HFFc6 (cell line): ENCODE results near the gene SNAPIN. TPM values are rescaled to one million over a fixed set of nuclear protein-coding genes. Genes with fewer than 3 reads are reported as not detected.

Experiments used
- DNase-seq: peaks from one replicate; pipeline ENCODE4 v3.0.0-alpha.2; 2018
- H3K27ac Mint-ChIP-seq: 2 replicates; pipeline ENCODE4 v1.8.0; 2020; ENCODE audit warnings: mild to moderate bottlenecking, mixed read lengths
- H3K27me3 Mint-ChIP-seq: 2 replicates; pipeline ENCODE4 v1.8.0; 2021; ENCODE audit warnings: mild to moderate bottlenecking, moderate library complexity, mixed read lengths; ENCODE audit not compliant: insufficient read depth
- H3K36me3 Mint-ChIP-seq: 2 replicates; pipeline ENCODE4 v1.8.0; 2021; ENCODE audit warnings: low read depth, mixed read lengths
- H3K4me1 Mint-ChIP-seq: 2 replicates; pipeline ENCODE4 v1.8.0; 2020; ENCODE audit warnings: low read depth, mixed read lengths
- H3K4me3 Mint-ChIP-seq: 2 replicates; pipeline ENCODE4 v1.8.0; 2020; ENCODE audit warnings: mild to moderate bottlenecking, moderate library complexity, mixed read lengths
- H3K9me3 Mint-ChIP-seq: 2 replicates; pipeline ENCODE4 v1.8.0; 2020; ENCODE audit warnings: mild to moderate bottlenecking, mixed read lengths
- total RNA-seq, 6 experiments: library from RNA; stranded (reverse); fragmentation: NEBNext Ultra II Directional; extraction: Animal tissue kit (Norgen Biotek cat#: 25700); gene quantifications; 2 replicates in 1 of 6; 3 replicates in 5 of 6; pipeline ENCODE4 v1.2.3, GENCODE V29; 2021
- TF ChIP-seq, protein P1 (sequence below): fragments of 200-600 bp; sonication (generic); IDR thresholded peaks from 2 replicates; pipeline ENCODE4 v1.5.0; 2021; ENCODE audit warnings: antibody characterized with exemption, mild to moderate bottlenecking

SNAPIN gene
- total RNA-seq, 6 experiments from 2014 or later: 40.7 to 46.7 (median 42.4) TPM

DNA sequence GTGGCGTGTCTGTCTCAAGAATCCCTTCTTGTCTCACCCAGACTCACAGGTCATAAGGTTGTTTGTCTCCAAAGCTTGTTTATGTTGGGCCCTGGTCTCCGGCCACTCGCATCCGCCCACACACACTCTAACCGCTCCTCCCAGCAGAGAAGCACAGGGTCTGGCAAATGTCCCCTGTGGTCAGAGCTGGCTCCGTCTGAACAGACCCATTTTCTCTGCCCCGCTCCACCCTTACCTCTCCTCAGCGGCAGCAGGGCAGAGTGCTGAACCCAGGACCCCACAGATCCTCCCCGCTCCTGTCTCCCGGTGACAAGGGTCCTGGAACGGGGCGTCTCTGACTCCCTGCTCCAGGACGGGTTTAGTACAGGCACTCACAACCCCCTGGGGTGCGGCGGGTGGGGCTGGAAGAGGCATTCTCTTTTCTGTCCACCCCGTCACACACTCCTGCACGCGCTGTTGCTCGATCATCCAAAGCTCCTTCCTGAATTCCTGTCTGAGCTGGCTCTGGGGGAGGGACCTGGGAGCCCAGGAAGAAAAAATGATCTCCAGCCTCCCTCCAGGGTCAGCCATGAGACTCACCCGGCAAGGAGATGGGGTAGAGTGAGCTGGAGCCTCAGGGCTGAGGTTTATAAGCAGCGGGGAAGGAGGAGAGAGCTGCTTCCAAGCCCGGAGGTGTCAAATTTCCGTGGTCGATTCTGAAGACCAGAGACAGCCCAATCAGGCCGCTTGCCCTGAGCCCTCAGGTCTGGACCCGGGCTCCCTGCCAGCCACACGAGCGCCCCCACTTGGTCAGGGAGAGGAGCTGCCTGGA lies 31.4 kb upstream of the SNAPIN start, which contains the start of gene S100A13:
S100A13 (minus strand) TSS at position 602 of the 811 bp plus-strand sequence. CDS start 1,033 bp downstream, outside the sequence.
- Mint-ChIP-seq H3K27me3 (peaks cover 6% of the 10 kb centered on the region), H3K27ac (peak within 1 kb of the TSS; percentile 100), H3K9me3 (no peaks in the 10 kb centered on the region), H3K4me3 (peak within 1 kb of the TSS; percentile 97), H3K36me3 (peaks cover 38% of the 10 kb centered on the region), H3K4me1 (peaks cover 67% of the 10 kb centered on the region)
- peak; percentile 97 for DNase-seq
- TF ChIP-seq, protein P1, sequence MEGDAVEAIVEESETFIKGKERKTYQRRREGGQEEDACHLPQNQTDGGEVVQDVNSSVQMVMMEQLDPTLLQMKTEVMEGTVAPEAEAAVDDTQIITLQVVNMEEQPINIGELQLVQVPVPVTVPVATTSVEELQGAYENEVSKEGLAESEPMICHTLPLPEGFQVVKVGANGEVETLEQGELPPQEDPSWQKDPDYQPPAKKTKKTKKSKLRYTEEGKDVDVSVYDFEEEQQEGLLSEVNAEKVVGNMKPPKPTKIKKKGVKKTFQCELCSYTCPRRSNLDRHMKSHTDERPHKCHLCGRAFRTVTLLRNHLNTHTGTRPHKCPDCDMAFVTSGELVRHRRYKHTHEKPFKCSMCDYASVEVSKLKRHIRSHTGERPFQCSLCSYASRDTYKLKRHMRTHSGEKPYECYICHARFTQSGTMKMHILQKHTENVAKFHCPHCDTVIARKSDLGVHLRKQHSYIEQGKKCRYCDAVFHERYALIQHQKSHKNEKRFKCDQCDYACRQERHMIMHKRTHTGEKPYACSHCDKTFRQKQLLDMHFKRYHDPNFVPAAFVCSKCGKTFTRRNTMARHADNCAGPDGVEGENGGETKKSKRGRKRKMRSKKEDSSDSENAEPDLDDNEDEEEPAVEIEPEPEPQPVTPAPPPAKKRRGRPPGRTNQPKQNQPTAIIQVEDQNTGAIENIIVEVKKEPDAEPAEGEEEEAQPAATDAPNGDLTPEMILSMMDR: peak; percentile 84

DNA sequence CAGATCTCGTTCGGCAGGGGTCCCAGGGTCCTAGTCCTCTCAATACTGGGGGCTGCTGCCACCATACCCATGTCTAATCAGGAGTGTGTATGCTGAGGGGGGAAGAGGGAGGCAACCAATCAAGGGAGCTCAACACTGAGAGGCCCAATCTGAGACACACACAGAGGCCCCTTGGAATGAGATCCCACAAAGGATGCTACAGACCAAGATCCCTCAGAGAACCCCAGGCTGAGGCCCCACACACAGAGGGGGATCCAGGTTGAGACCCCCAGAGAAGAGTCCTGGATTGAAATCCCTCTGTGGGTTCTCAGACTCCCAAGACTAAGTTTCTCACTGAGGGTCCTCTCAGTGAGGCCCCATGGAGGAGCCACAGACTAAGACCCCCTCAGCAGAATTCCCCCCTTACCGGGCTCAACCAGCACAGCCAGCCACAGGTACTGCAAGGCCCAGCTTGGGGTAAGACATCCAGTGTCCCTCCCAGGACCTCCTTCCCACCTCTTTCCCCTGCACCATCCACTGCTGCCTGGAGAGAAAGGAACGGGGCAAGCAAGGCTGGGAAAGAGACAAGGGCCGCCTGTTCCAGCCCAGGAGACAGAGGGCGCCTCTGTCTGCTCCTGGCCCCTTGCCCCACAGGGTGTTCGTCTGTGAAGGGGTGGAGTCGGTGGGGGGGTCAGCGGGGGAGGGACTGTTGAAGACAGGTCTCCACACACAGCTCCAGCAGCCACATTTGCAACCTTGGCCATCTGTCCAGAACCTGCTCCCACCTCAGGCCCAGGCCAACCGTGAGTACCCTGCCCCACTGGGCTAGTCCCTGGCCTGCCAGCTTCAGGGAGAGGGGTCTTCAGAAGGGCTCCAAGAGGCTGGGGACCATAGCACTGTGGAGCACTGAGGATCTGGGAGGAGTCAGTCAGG lies 30.5 kb upstream of the SNAPIN start, which contains the start of gene S100A1:
S100A1 (plus strand) TSS at position 720 of the 912 bp plus-strand sequence. CDS start 2,088 bp downstream, outside the sequence.
- Mint-ChIP-seq H3K27me3 (peaks cover 6% of the 10 kb centered on the region), H3K36me3 (peaks cover 36% of the 10 kb centered on the region), H3K9me3 (no peaks in the 10 kb centered on the region), H3K4me1 (peaks cover 74% of the 10 kb centered on the region), H3K27ac (peak within 1 kb of the TSS; percentile 100), H3K4me3 (peak within 1 kb of the TSS; percentile 97)
- no peak for DNase-seq
- TF ChIP-seq, protein P1: peak; percentile 15

DNA sequence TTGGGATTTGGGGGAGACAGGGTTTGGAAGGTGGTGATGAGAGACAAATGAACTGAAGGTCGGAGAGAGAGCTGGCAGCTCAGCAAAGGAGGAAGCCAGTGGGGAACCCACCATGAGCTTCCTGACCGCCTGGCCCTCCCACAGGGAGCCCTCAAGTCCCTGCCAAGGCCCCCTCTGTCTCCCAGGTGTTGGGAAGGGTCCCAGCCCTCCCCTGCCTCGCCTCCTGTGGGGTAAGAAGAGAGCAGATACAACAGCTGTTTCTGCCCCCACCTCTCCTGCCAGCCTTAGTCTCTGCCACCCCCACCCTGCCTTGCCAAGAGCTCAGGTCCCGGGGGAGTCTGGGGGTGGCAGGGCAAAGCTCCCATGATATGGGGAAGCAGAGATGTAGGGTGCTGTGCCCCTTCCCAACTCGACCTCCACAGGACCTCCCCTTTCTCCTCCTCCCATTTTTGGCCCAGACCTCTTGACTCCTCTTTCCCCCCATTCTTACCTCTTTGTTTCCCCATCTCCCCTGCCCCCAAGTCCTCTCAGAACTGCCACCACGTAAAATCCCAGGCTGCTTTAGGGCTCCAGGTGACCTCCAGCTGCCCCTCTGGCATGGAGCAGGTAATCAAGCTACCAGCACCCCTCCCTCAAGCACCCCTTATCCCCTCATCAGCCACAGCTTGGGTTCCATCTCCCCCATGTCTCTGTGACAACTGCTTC lies 29.7 kb upstream of the SNAPIN start:
- H3K4me1 Mint-ChIP-seq: peaks cover 77% of the 10 kb centered on the region

DNA sequence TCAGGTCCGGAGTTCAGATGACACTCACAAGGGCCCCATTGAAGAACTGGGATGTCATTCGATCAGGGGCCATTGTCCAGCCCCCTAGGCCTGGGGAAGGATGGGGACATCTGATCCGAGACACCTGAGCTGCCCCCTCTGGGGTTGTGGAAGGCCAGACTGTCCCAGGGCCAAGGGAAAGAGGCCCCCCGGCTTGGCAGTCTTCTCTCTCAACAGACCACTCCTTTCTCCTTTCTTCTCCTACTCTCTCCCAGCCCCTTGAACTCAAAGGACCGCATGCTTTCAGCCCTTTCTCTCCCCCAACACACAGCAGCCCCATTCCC lies 29.2 kb upstream of the SNAPIN start:
- TF ChIP-seq, protein P1: no peak
- no peak for DNase-seq
- Mint-ChIP-seq H3K36me3 (peaks cover 40% of the 10 kb centered on the region), H3K27ac (no peak overlapping the region), H3K4me3 (no peak overlapping the region), H3K4me1 (peaks cover 72% of the 10 kb centered on the region), H3K27me3 (peaks cover 6% of the 10 kb centered on the region), H3K9me3 (peaks cover 4% of the 10 kb centered on the region; the same call in 1 of the 2 replicates)

More for the DNA sequence above, 29.7 kb upstream of the SNAPIN start:
- no peak for DNase-seq
- H3K4me3 Mint-ChIP-seq: no peak overlapping the region
- H3K36me3 Mint-ChIP-seq: peaks cover 40% of the 10 kb centered on the region
- H3K9me3 Mint-ChIP-seq: peaks cover 4% of the 10 kb centered on the region; the same call in 1 of the 2 replicates
- TF ChIP-seq, protein P1: no peak
- no peak overlapping the region; the same call in 1 of the 2 replicates for H3K27ac Mint-ChIP-seq
- H3K27me3 Mint-ChIP-seq: peaks cover 6% of the 10 kb centered on the region

DNA sequence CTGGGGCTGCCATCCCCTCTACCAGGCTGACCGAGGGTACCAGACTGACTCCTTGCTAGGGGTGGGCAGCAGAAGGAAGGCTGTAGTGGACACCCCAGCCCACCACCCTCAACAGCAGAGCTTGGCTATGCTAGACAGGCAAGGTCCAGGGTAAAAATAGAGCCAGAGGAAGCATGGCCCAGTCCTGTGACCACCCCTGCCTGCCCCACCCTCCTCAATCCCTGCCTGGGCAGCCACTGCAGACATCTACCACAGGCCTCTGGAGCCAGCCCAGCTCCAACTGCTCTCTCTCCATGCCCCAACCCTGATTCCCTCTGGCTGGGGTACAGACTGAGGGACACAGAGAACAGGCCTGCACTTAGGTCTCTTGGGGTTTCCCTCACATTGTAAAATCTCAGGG lies 28.5 kb upstream of the SNAPIN start:
- Mint-ChIP-seq H3K9me3 (peaks cover 4% of the 10 kb centered on the region; the same call in 1 of the 2 replicates), H3K27ac (peak overlapping the region; percentile 61; the same call in 1 of the 2 replicates), H3K36me3 (peaks cover 39% of the 10 kb centered on the region), H3K27me3 (peaks cover 6% of the 10 kb centered on the region), H3K4me1 (peaks cover 66% of the 10 kb centered on the region), H3K4me3 (no peak overlapping the region)
- no peak for DNase-seq
- TF ChIP-seq, protein P1: no peak
